Suprapubic skin (tissue), 4 donors: ENCODE results near the gene VPS26A.

Source experiments
- EP300 ChIP-seq: sonication (generic); formaldehyde crosslinking; IDR thresholded peaks from one replicate; pipeline ENCODE4 v1.6.1; 2017; ENCODE audit warnings: antibody characterized with exemption
- POLR2A ChIP-seq, 2 donors: fragments of 450-650 bp; IDR thresholded peaks; one replicate each; pipeline ENCODE4 v1.6.1; 2017; ENCODE audit warnings: antibody characterized with exemption in 2 of 2, mild to moderate bottlenecking in 2 of 2, moderate library complexity in 2 of 2
- POLR2AphosphoS5 ChIP-seq, 3 donors: sonication (generic); formaldehyde crosslinking; IDR thresholded peaks; one replicate each; pipeline ENCODE4 v1.6.1; 2017; ENCODE audit warnings: antibody characterized with exemption in 3 of 3
- TF ChIP-seq, protein P1 (sequence below), 2 donors: fragments of 200-600 bp in 1 of 2; fragments of 450-650 bp in 1 of 2; sonication (generic) in 1 of 2; IDR thresholded peaks; one replicate each; pipeline ENCODE4 v1.5.1; 2016 to 2019; ENCODE audit warnings: antibody characterized with exemption in 2 of 2, mild to moderate bottlenecking in 1 of 2, moderate library complexity in 1 of 2

DNA sequence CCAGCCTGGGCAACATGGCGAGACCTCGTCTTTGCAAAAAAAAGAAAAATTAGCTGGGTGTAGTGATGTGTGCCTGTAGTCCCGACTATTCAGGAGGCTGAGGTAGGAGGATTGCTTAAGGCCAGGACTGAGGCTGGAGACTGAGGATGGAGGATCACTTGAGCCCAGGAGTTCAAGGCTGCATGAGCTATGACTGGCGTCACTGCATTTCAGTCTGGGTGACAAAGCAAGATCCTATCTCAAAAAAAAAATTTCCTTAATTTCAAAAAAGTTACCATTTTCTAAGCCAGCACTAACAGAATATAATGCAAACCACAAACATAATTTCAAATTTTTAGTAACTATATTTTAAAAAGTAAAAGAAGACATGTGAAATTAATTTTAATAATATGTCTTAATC lies 49.4 kb upstream of the VPS26A start:
- TF ChIP-seq, protein P1, sequence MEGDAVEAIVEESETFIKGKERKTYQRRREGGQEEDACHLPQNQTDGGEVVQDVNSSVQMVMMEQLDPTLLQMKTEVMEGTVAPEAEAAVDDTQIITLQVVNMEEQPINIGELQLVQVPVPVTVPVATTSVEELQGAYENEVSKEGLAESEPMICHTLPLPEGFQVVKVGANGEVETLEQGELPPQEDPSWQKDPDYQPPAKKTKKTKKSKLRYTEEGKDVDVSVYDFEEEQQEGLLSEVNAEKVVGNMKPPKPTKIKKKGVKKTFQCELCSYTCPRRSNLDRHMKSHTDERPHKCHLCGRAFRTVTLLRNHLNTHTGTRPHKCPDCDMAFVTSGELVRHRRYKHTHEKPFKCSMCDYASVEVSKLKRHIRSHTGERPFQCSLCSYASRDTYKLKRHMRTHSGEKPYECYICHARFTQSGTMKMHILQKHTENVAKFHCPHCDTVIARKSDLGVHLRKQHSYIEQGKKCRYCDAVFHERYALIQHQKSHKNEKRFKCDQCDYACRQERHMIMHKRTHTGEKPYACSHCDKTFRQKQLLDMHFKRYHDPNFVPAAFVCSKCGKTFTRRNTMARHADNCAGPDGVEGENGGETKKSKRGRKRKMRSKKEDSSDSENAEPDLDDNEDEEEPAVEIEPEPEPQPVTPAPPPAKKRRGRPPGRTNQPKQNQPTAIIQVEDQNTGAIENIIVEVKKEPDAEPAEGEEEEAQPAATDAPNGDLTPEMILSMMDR (IDR thresholded peaks at IDR 0.05): no peak
- TF ChIP-seq EP300: no peak
- TF ChIP-seq POLR2A (IDR thresholded peaks at IDR 0.05): no peak
- TF ChIP-seq POLR2AphosphoS5 (IDR thresholded peaks at IDR 0.05): no peak
